Suppressor macrophage (primary cell): ENCODE results near the gene OSTF1.

Experiments used
- DNase-seq, 4 experiments: peaks; one replicate each; pipeline ENCODE4 v3.0.0-alpha.2; 2020 to 2022

OSTF1 gene

GRCh38 chr9:75121914-75122558 lies 33.7 kb downstream of the OSTF1 start:
- no peak for DNase-seq

GRCh38 chr9:75123696-75124095 lies 35.4 kb downstream of the OSTF1 start:
- no peak for DNase-seq

GRCh38 chr9:75128535-75128934 lies 40.2 kb downstream of the OSTF1 start:
- no peak for DNase-seq

- DNase-seq, result no peak
Observed at GRCh38 chr9:75130172-75130571, 41.9 kb downstream of the OSTF1 start.

DNA sequence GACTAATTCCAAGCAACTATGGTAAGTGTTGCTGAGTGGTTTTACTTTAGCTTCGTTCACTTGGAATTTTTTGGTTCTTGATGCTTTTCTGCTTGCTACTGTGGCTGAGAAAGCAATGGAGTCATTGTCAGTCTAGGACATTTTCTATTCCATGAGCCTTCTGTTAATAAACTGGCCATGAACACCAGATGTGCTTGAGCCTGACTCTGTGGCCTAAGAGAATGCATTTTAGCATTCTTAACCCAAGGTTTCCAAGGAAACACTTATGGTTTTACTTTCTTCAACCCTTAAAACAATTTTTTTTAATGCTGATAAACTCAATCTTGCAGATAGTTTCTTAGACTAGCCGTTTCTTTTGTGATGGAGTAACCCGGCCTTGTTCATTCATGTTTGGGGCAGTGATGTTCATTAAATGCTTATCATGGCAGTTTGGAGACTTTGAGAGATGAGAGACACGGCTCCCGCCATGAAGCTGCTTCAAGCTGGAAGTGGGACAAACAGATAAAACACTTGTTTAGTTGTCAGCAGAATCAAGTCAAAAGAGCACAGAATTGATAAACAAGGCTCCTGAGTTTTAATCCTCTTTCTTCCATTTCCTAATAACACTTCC lies 42.4 kb downstream of the OSTF1 start:
- DNase-seq, result no peak

DNA sequence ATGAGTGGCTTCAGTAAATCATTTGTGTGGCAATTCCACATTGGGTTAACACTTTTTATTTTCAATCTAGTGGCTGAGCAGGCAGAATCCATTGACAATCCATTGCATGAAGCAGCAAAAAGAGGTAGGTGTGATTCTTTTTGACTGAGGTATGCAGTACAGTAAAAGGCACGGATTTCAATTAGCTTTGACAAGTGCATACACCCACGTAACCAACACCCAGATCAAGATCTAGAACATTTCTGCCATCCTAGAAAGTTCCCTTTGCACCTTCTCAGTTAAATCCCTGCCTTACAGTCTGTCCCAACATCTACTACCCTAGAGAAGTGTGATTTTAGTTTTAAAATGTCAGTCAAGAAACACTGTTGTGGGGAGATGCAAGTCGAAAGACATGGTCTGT lies 43.4 kb downstream of the OSTF1 start:
- DNase-seq, result no peak

DNA sequence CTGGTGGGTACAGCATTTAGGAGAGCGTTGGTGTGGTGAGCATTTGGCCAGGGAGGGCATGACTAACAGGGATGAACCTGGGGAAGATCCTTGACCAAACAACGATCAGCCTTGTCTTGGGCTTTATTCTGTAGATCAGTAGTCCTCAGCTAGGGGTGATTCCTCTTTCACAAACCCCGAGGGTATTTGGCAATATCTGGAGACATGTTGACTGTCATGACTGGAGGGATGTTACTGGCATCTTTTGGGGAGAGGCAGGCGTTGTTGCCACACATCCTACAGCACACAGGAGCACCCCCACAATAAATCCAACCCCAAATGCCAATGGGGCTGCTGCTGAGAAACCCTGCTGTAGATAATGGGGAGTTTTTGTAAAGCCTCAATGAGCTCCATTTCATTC lies 43.9 kb downstream of the OSTF1 start:
- peak in 1 of 4 experiments; percentile 16 for DNase-seq

DNA sequence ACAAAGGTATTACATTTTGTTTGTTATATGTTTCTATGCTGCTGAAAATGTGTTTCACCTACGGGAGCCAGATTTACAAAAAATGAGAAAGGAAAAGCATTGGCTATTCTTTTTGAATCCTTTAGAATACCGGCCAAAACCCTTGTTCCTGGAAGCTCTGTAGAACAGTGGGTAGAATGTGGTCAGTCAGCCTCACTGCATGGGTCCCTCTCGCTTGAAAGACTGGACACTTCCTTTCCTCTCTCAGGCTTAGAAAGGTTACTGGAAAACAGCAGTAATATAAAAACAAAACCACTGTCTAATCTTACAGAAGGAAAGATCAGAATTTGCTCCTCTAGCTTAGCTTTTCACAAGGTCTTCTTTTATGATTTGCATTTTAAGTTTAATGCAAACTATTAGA lies 45.1 kb downstream of the OSTF1 start:
- DNase-seq, result no peak

DNA sequence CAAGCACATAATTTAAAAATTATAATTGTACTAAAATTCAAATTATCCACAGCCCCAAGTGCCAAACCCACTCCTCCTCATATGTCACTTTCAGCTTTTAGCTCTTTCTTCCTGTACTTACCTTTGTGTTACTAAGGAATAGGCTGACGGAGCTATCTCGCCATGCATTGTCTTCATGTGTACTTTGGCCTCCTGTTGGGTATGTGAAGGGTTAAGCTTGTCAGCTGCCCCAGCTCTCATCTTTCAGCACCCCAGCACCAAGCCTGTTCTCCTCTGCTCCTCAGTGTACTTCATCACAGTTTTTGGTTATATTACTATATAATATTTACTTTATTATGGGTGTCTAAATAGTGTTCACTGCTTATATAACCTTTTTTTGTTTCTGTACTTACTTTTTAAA lies 46.2 kb downstream of the OSTF1 start:
- DNase-seq, result no peak

- no peak for DNase-seq
Observed at GRCh38 chr9:75138260-75139040, 50.1 kb downstream of the OSTF1 start.

GRCh38 chr9:75139201-75139600 lies 50.9 kb downstream of the OSTF1 start:
- DNase-seq, result no peak

GRCh38 chr9:75140261-75140660 lies 51.9 kb downstream of the OSTF1 start:
- DNase-seq, result no peak

- DNase-seq, result peak; percentile 59 to 82 (median 74)
Observed at GRCh38 chr9:75142202-75142601, 53.9 kb downstream of the OSTF1 start.

- DNase-seq, result no peak
Observed at GRCh38 chr9:75146229-75146628, 57.9 kb downstream of the OSTF1 start.

- DNase-seq, result peak in 3 of 4 experiments; percentile 10 to 61 (median 60)
Observed at GRCh38 chr9:75147638-75148037, 59.3 kb downstream of the OSTF1 start.

DNA sequence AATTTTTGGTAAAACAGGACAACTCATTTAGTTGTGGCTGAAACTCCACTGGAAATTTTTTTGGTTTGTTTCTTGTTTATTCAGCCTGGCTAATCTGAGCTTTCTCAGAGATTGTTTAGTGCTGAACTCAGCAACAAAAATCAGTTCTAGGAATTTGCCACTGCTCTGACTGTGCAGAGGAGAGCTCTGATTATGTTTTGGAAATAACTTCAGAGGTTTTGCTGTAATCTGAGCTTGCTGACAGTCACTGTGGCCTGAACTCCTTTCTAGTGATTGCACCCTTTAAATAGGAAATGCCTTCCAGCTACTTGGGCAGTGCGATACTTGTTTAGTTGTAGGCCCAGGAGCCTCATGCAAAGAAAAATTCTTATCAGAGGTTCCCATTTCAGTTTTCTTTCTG lies 60.2 kb downstream of the OSTF1 start:
- peak; percentile 9 to 50 (median 24) for DNase-seq

DNA sequence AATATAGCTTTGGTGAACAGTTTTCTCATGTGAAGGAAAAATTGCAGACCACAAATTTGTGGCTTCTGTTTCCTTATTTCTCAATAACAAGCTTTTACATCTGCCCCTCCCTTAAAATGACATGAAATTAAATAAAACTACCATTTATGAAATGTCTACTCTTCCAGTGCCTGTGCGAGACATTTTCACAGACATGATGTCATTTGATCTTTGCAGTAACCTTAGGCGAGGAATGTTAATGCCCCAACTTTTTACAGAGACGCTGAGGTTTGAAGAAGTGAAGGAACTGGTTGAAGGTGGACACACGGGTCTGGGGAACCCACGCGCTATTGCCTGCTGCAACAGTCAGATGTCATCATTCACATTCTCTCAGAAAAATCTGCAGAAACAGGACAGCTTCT lies 61.5 kb downstream of the OSTF1 start:
- DNase-seq, result peak; percentile 58 to 78 (median 76)

DNA sequence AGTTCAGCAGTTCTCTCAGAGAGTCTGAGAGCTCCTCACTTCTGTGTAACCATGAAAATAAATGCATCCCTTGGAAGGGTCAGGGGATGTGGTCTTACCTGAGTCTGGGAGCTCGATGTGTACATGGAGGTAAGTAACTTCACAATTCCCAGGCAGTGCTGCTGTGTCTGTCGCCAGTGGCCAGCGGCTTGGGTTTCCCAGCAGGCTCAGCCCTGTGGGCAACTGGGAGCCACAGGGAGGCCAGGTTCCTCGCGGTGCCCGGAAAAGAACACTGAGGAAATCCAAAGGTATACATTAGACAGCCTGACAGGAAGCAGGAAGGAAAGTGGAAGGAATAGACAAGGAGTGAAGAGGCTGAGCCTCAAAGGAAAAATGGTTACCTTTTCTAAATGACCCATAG lies 62.2 kb downstream of the OSTF1 start:
- no peak for DNase-seq

- no peak for DNase-seq
Observed at GRCh38 chr9:75152416-75152815, 64.1 kb downstream of the OSTF1 start.

DNA sequence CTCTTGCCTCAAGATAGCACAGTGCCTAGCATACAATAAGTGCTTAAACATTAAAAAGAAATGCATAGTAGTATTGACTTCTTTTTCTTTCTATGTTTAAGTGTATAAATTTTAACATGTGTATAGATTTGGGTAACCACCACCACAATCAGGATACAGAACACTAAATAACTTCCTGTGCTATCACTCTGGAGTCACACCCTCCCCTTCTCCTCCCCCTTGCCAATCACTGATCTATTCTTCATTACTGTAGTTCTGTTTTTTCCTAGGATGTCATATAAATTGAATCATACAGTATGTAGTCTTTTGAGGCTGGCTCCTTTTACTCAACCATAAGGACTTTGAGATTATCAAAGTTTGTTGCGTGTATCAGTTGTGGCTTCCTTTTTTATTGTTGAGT lies 68.5 kb downstream of the OSTF1 start:
- no peak for DNase-seq

- no peak for DNase-seq
Observed at GRCh38 chr9:75161116-75161857, 73.0 kb downstream of the OSTF1 start.

- no peak for DNase-seq
Observed at GRCh38 chr9:75163764-75164163, 75.5 kb downstream of the OSTF1 start.

GRCh38 chr9:75164573-75164972 lies 76.3 kb downstream of the OSTF1 start:
- no peak for DNase-seq
